Keratinocyte (primary cell): Measurements from ENCODE around the gene EVL. TPM values are rescaled to one million over a fixed set of nuclear protein-coding genes. Genes with fewer than 3 reads are reported as not detected.

Experiments
- DNase-seq: peaks from one replicate; pipeline ENCODE4 v3.0.0-alpha.2; 2011; ENCODE audit warnings: low read depth, missing footprints, low spot score
- FAIRE-seq: peaks from 2 replicates; lab custom pipeline; 2011; peaks lifted over from hg19 to GRCh38; lab: Jason Lieb, UNC
- H2AFZ ChIP-seq: 2 replicates; pipeline ENCODE4 v1.6.0; 2012; ENCODE audit warnings: low read length, control low read depth, inconsistent platforms; ENCODE audit not compliant: control insufficient read depth
- H3K27ac ChIP-seq: 2 replicates; pipeline ENCODE4 v1.5.1; 2011; ENCODE audit warnings: low read length; ENCODE audit not compliant: control insufficient read depth, insufficient read depth
- H3K27me3 ChIP-seq: 3 replicates; pipeline ENCODE4 v1.6.0; 2011; ENCODE audit warnings: low read length; ENCODE audit not compliant: control insufficient read depth, insufficient read depth; ENCODE audit errors: extremely low read depth
- H3K36me3 ChIP-seq, 2 experiments: 2 replicates in 1 of 2; 3 replicates in 1 of 2; pipeline ENCODE4 v1.5.1; 2011; ENCODE audit warnings: low read length in 2 of 2, mild to moderate bottlenecking in 1 of 2; ENCODE audit not compliant: control insufficient read depth in 2 of 2, insufficient read depth in 2 of 2; ENCODE audit errors: extremely low read depth in 1 of 2
- H3K4me1 ChIP-seq: 3 replicates; pipeline ENCODE4 v1.5.1; 2011; ENCODE audit warnings: low read length; ENCODE audit not compliant: control insufficient read depth, insufficient read depth; ENCODE audit errors: extremely low read depth
- H3K4me2 ChIP-seq: 3 replicates; pipeline ENCODE4 v1.6.0; 2011; ENCODE audit warnings: low read depth, low read length; ENCODE audit not compliant: control insufficient read depth, insufficient read depth; ENCODE audit errors: extremely low read depth
- H3K4me3 ChIP-seq, 3 experiments: fragments of 200-600 bp in 1 of 3; sonication (generic) in 1 of 3; 2 replicates in 2 of 3; 3 replicates in 1 of 3; pipeline ENCODE4 v1.5.1; 2011 to 2016; ENCODE audit warnings: low read length in 3 of 3, mild to moderate bottlenecking in 3 of 3, control low read depth in 2 of 3, inconsistent platforms in 1 of 3, low read depth in 1 of 3, mixed read lengths in 1 of 3, mixed run types in 1 of 3, moderate library complexity in 1 of 3; ENCODE audit not compliant: control insufficient read depth in 2 of 3, insufficient read depth in 2 of 3; ENCODE audit errors: extremely low read depth in 1 of 3
- H3K79me2 ChIP-seq: 2 replicates; pipeline ENCODE4 v1.6.0; 2012; ENCODE audit warnings: low read length; ENCODE audit not compliant: control insufficient read depth, insufficient read depth
- H3K9ac ChIP-seq: 3 replicates; pipeline ENCODE4 v1.6.0; 2011; ENCODE audit warnings: low read length; ENCODE audit not compliant: control insufficient read depth, insufficient read depth; ENCODE audit errors: extremely low read depth
- H3K9me1 ChIP-seq: 3 replicates; pipeline ENCODE4 v1.6.0; 2011; ENCODE audit warnings: low read length; ENCODE audit not compliant: control insufficient read depth, insufficient read depth; ENCODE audit errors: extremely low read depth
- H3K9me3 ChIP-seq: 2 replicates; pipeline ENCODE4 v1.5.1; 2012; ENCODE audit warnings: low read depth, low read length; ENCODE audit not compliant: control insufficient read depth
- H4K20me1 ChIP-seq: 3 replicates; pipeline ENCODE4 v1.6.0; 2011; ENCODE audit warnings: low read length; ENCODE audit not compliant: control insufficient read depth, insufficient read depth; ENCODE audit errors: extremely low read depth
- CTCF ChIP-seq, 3 experiments: IDR thresholded peaks in 1 of 3; conservative IDR thresholded peaks in 1 of 3; optimal IDR thresholded peaks in 1 of 3; 2 replicates in 2 of 3; 3 replicates in 1 of 3; pipeline versions ENCODE3 to v1.5.1; 2011; ENCODE audit warnings: low read length in 3 of 3, mild to moderate bottlenecking in 3 of 3, moderate library complexity in 2 of 3, control low read depth in 1 of 3, inconsistent platforms in 1 of 3; ENCODE audit not compliant: insufficient read depth in 2 of 3; ENCODE audit errors: extremely low read depth in 1 of 3
- EZH2 ChIP-seq: IDR thresholded peaks from one replicate; pipeline ENCODE4 v1.6.1; 2012; ENCODE audit warnings: inconsistent platforms, mild to moderate bottlenecking, low read length, moderate library complexity
- dilution Hi-C: fragments of 300-500 bp; cut with MboI; formaldehyde crosslinking; loops from one replicate; pipeline ENCODE4 v1.7.0; 2020; ENCODE audit warnings: low sequenced_read_pairs; ENCODE audit not compliant: extremely low pct_ligation_motif_present
- polyA plus RNA-seq, 5 experiments: library from polyadenylated mRNA; depleted of rRNA in 3 of 5; stranded (reverse) in 3 of 5; stranded (forward) in 1 of 5; unstranded in 1 of 5; fragments of >200 nt; gene quantifications; 1 replicate in 1 of 5; 2 replicates in 3 of 5; 3 replicates in 1 of 5; pipeline versions ENCODE4 v1.2.1 to v1.2.3, GENCODE V29; 2011 to 2012; ENCODE audit warnings: missing spikeins in 2 of 5, low read depth in 1 of 5, low replicate concordance in 1 of 5

The EVL gene
- polyA plus RNA-seq, 1 donor (not counting 4 experiments of a cell fraction or from before 2014, with no cell fraction given), result 12.0 TPM

DNA sequence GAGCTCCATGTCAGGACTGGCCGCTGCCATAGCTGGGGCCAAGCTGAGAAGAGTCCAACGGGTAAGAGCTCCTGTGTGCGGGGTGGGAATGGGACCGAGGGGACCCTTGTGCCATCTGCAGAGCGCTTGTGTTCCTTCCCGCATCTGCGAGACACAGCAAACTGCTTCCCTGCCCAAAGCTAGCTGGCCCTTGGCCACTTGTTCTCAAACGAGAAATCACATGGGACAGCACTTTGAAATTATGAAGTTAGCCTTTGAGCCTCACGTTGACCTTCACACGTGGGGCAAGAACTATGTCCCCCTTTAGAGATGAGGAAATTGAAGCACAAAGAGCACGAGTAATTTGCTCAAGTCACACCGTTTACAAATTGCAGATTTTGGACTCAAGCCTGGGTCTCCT lies 63.5 kb downstream of the EVL start:
- H3K27me3 ChIP-seq, result no peaks in the 10 kb centered on the region
- H3K4me1 ChIP-seq, result peaks cover 13% of the 10 kb centered on the region
- H3K9me1 ChIP-seq, result no peaks in the 10 kb centered on the region
- H3K9me3 ChIP-seq, result no peaks in the 10 kb centered on the region
- no peak overlapping the region for H3K9ac ChIP-seq
- H3K36me3 ChIP-seq, result peaks cover 0 to 3% of the 10 kb centered on the region in 2 experiments
- no peak for DNase-seq
- dilution Hi-C loops, result no loop called here
- H3K79me2 ChIP-seq, result no peaks in the 10 kb centered on the region
- no peak overlapping the region for H3K4me2 ChIP-seq
- no peak overlapping the region for H3K4me3 ChIP-seq
- no peak overlapping the region for H2AFZ ChIP-seq
- TF ChIP-seq EZH2 (no peak), CTCF (optimal IDR thresholded peaks at IDR 0.05 in 1 of 3, IDR thresholded peaks at IDR 0.05 in 1 of 3, conservative IDR thresholded peaks at IDR 0.05 in 1 of 3; ENCODE audit: extremely low read depth in 1 of 3, insufficient read depth in 2 of 3, low read length in 3 of 3) (no peak)
- no peak for FAIRE-seq
- H3K27ac ChIP-seq, result no peak overlapping the region
- no peaks in the 10 kb centered on the region for H4K20me1 ChIP-seq

- dilution Hi-C loops, result no loop called here
- DNase-seq, result no peak
- Histone ChIP-seq H3K4me1 (peaks cover 13% of the 10 kb centered on the region), H3K4me3 (no peak overlapping the region), H3K9ac (no peak overlapping the region), H3K79me2 (no peaks in the 10 kb centered on the region), H3K27ac (no peak overlapping the region), H3K9me3 (no peaks in the 10 kb centered on the region), H3K9me1 (no peaks in the 10 kb centered on the region), H3K36me3 (peaks cover 0 to 3% of the 10 kb centered on the region in 2 experiments), H2AFZ (no peak overlapping the region), H3K4me2 (no peak overlapping the region), H4K20me1 (no peaks in the 10 kb centered on the region), H3K27me3 (no peaks in the 10 kb centered on the region)
- TF ChIP-seq EZH2 (no peak), CTCF (optimal IDR thresholded peaks at IDR 0.05 in 1 of 3, IDR thresholded peaks at IDR 0.05 in 1 of 3, conservative IDR thresholded peaks at IDR 0.05 in 1 of 3; ENCODE audit: extremely low read depth in 1 of 3, insufficient read depth in 2 of 3, low read length in 3 of 3) (no peak)
- FAIRE-seq, result no peak
Measured at GRCh38 chr14:100129161-100129589, 64.0 kb downstream of the EVL start.
